H1 (cell line): ENCODE data around the gene NF1. TPM values are rescaled to one million over a fixed set of nuclear protein-coding genes. Genes with fewer than 3 reads are reported as not detected.

Source experiments
- CBX8 ChIP-seq: fragments of 300-800, 300-1000 bp; sonication (generic); IDR thresholded peaks from 2 replicates; pipeline ENCODE4 v1.7.1; 2016; ENCODE audit warnings: low read depth, low read length, borderline replicate concordance
- EZH2 ChIP-seq: fragments of 200-600 bp; sonication (generic); IDR thresholded peaks from 2 replicates; pipeline ENCODE4 v1.7.1; 2012; ENCODE audit warnings: low read depth, mild to moderate bottlenecking, moderate library complexity, low read length, inconsistent platforms; ENCODE audit not compliant: severe bottlenecking
- SAP30 ChIP-seq: fragments of 300-600 bp; sonication (generic); IDR thresholded peaks from 2 replicates; pipeline ENCODE4 v1.7.1; 2012; ENCODE audit warnings: low read length, moderate library complexity, mild to moderate bottlenecking, inconsistent platforms; ENCODE audit not compliant: insufficient read depth, insufficient replicate concordance
- polyA plus RNA-seq, 7 experiments: library from polyadenylated mRNA; depleted of rRNA in 3 of 7; stranded (reverse) in 5 of 7; unstranded in 2 of 7; fragments of >200 nt in 5 of 7; fragments of 200-250 nt in 2 of 7; gene quantifications; 1 replicate in 5 of 7; 2 replicates in 1 of 7; 4 replicates in 1 of 7; pipeline versions ENCODE4 v1.2.1 to v1.2.3, GENCODE V29; 2011 to 2013; ENCODE audit warnings: missing spikeins in 2 of 7, mixed read lengths in 2 of 7
- total RNA-seq: library from RNA; stranded (reverse); fragmentation: NEBNext Ultra II Directional; extraction: Animal tissue kit (Norgen Biotek cat#: 25700); gene quantifications from 2 replicates; pipeline ENCODE4 v1.2.1, GENCODE V29; 2021

The NF1 gene
- total and polyA plus RNA-seq, 2 of the 8 experiments (the other 6 are each of a cell fraction or from before 2014, with no cell fraction given), result 19.3 to 29.6 TPM

GRCh38 chr17:31122746-31123145 lies 28.0 kb downstream of the NF1 start (continued):
- TF ChIP-seq EZH2 (no peak), SAP30 (no peak), CBX8 (no peak)
